Suppressor macrophage (primary cell): ENCODE results near the gene PLSCR5.

ENCODE experiments used
- DNase-seq, 4 experiments: peaks; one replicate each; pipeline ENCODE4 v3.0.0-alpha.2; 2020 to 2022
- total RNA-seq, 17 experiments: gene quantifications; one replicate each; lab custom pipeline; 2026; ENCODE audit warnings: mixed read lengths in 6 of 17, inconsistent platforms in 3 of 17; lab: John Stamatoyannopoulos, UW

The PLSCR5 gene
- total RNA-seq = 0 to 0.33 (median 0) reads per million in 17 experiments

GRCh38 chr3:146605106-146605505 lies at the start of gene PLSCR5:
Gene PLSCR5 (minus strand): TSS chr3:146605346. CDS start chr3:146605212, 134 bp downstream.
- DNase-seq = no peak

DNA sequence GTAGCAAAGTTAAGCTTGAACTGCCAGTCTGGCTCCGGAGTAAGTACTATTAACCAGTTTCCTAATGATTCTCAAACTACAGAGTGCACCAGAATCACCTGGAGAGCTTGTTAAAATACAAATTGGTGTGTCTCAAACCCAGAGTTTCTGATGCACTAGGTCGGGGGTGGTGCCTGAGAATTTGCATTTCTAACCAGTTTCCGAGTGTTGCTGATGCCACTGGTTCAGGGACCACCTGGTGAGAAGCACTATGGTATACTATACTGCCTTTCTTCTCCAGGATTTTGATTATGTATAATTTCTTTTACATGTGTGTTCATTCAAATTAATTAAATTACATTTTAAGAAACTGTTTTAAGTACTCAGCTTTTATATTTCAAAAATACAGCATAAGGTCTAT lies 48.8 kb upstream of the PLSCR5 start:
- no peak for DNase-seq

- no peak for DNase-seq
Observed at GRCh38 chr3:146650691-146651442, 45.7 kb upstream of the PLSCR5 start.

DNA sequence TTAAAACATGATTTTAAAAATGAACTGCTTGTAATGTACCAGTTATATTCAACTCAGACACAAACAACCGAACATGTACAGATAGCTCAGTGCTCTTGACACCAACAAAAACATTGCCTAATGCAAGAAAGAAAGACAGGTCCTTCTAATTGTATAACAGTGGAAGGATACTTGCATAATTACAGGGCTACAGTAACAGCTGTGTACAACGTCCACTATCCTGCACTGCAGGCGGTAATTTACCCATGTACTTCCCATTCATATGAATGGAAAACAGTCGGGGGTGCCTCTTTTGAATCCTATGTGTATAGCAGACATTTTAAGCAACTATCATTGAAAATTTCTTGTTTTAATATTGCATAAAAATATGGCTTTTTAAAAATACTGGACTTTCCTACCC lies 41.1 kb upstream of the PLSCR5 start:
- DNase-seq = peak in 1 of 4 experiments; percentile 5

- peak in 3 of 4 experiments; percentile 31 to 50 (median 44) for DNase-seq
Observed at GRCh38 chr3:146640955-146641867, 36.1 kb upstream of the PLSCR5 start.

DNA sequence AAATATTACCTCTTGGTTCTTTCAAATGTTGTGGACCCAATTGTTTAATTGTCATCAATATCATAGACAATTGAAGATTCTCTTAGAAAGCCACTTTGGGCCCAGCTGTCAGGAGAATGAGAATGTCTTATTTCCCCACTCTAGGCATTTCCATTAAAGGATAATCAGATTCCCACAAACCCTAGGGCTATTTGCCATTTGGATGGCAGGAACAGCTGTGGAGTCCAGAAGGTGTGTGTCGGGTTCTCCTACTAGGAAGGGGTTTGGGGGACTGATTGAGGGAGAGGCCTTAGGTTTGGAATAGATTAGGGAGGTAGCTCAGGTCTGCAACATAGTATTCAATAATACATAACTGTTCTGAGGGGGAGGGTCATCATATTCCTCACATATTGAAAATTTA lies 35.2 kb upstream of the PLSCR5 start:
- no peak for DNase-seq

GRCh38 chr3:146638718-146639117 lies 33.6 kb upstream of the PLSCR5 start:
- DNase-seq = peak in 1 of 4 experiments; percentile 7

- DNase-seq = no peak
Observed at GRCh38 chr3:146637871-146638270, 32.7 kb upstream of the PLSCR5 start.

- DNase-seq = no peak
Observed at GRCh38 chr3:146636881-146637280, 31.7 kb upstream of the PLSCR5 start.

DNA sequence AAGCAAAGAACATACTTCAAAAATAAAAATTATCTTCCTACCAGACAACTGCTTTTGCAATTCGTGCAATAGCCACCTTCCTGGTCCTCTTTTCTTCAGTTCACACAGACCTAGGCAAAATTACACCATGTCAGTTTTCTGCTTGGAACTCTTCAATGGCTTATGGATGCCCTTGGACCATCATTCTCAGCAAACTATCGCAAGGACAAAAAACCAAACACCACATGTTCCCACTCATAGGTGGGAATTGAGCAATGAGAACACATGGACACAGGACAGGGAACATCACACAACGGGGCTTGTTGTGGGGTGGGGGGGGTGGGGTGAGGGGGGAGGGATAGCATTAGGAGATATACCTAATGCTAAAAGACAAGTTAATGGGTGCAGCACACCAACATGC lies 29.2 kb upstream of the PLSCR5 start:
- DNase-seq = no peak

DNA sequence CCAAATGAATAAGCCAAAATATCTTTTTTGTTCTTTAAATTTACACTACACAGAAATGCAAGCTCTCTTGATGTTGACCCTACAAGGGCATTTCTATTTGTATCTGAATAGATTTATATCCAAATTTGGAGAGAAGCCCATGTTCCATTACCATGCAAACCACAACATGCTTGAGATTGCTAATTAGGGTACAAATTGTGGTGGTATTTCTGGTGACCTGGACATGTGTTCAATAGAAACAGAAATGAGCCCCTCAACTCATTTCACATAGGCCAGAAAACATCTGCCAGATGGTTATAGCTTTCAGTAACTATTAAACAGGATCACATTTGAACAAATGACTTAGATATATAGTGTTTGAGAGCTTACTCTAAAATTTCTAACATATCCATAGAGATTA lies 23.5 kb upstream of the PLSCR5 start:
- no peak for DNase-seq

GRCh38 chr3:146626403-146627122 lies 21.4 kb upstream of the PLSCR5 start:
- no peak for DNase-seq

DNA sequence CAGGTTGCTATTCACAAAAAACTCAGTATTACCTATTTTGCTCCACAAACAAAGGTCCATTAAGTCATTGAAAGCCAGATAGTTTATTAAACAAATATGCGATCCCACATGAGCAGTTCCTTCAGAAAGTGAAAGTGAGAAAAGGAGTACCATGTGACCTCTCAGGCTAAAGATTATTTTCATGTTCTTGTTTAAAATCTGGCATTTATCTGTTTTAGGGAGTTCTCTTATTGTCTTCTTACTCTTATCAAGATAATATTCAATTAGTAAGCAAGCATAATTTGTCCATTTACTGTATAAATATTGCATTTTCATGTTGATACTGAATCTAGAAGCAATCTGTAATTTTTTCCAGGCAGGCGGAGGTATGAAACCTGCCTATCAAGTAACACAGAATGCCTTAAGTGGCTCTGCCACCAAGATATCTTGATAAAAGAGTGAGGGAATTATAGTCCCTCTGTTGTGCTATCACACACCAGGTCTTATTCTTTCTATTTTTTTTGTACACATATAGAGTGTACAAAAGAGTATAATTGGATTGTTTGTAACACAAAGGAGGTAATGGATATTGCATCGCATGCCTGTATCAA lies 20.1 kb upstream of the PLSCR5 start:
- peak in 3 of 4 experiments; percentile 5 to 59 (median 38) for DNase-seq

- no peak for DNase-seq
Observed at GRCh38 chr3:146621723-146622122, 16.6 kb upstream of the PLSCR5 start.

DNA sequence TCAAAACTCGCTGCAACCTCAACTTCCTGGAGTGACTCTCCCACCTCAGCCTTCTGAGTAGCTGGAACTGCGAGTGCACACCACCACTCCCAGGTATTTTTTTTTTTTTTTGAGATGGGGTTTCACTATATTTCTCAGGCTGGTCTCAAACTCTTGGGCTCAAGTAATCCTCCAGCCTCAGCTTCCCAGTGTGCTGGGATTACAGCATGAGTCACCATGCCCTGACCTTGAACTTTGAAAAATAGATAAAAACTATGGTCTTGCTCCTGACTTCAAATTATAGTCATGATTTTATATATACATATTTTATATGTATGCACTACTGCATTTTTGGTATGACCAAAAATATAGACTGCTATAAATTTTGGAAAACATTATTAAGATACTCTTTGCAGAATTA lies 6.9 kb upstream of the PLSCR5 start:
- no peak for DNase-seq

DNA sequence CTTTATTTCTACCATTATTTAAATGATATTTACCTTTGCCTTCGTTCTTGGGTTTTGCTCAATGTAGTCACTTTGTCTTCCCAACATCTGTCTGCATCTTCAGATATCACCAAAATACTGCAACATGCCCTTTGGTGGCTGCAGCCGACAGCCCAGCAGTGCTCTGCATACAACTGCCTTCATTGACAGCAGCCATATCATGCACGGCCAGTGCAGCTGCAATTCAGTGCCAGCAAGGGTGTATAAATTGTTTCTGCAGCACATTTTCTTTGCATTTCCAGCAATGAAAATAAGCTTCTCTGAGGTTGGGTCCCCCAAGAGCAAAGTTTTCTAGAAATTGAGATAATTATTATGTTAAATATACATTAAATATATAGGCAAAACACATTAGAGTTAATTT lies 6.0 kb upstream of the PLSCR5 start:
- no peak for DNase-seq

GRCh38 chr3:146598535-146598934 lies 6.6 kb downstream of the PLSCR5 start:
- no peak for DNase-seq

GRCh38 chr3:146594843-146595482 lies 10.2 kb downstream of the PLSCR5 start:
- peak in 3 of 4 experiments; percentile 6 to 43 (median 30) for DNase-seq

DNA sequence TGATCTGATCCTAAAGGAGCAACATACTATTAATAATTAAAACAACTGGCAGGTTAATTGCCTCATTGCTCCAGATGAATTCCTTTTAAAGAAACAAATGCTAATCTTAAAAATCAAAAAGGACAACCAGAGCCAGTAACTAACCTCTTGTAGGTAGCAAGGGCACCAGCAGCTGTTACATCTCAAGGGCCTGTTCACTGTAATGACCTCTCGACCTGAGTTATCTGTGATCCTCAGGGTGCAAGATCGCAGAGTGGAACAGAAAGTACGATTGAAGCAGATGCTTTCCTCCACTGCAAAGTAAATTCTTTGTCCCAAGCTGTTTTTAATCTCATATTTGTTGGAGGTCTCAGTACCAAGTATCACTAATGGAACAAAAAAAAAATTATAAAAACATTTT lies 11.4 kb downstream of the PLSCR5 start:
- DNase-seq = no peak

DNA sequence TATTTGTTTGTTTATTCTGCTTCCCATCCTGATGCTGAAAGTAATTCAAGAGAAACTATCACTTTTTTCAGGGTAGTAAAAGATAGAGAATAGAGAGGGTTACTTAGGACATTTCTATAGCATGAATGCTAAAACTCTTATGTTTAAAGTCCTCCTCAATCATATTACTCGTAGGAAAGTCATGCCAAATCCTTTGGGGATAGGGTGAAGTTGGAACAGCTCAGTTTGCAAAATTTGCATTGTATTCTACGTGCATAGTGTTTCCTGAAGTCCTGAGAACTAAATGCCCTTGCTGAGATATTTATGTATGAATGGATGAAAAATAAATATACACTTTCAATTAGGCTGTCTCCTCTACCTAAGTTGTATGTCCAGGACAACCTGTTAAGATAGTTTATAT lies 14.6 kb downstream of the PLSCR5 start:
- DNase-seq = no peak

DNA sequence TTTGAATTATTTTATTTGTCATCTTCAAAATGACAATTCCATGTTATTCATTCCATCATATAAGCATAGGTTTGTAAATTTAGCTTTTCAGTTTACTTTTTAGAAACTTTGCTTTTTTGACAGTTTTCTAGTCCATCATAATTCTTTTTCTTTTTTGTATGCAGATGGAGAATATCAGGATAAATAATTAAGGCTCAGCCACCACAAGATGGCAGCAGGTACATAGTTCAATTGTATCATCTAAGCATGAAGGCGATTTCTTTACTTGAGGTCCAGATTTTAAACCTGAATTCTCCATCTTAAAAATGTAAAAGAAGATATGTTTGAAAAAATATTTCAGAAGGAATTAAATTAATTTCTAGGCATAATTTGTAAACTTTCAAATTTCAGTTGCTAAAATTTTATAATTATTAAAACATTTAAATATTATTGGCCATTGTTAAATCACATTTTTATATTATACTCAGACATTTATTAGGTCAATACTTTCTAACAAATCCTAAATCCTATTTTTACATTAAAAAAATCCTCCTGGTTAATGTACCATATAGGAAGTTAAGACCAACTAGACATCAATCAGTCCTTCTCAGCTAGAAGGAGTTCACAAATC lies 15.1 kb downstream of the PLSCR5 start:
- peak; percentile 26 to 61 (median 50) for DNase-seq
